SK-N-DZ (cell line): ENCODE results near the gene PACS2.
"Not testable (repeated sequence)": the region's sequence is repeated elsewhere in the genome, so short reads cannot be mapped to it uniquely, and the experiment has no call there.

Source experiments
- DNase-seq: peaks from one replicate; pipeline ENCODE4 v3.0.0-alpha.2; 2015; ENCODE audit warnings: low spot score

PACS2 gene

DNA sequence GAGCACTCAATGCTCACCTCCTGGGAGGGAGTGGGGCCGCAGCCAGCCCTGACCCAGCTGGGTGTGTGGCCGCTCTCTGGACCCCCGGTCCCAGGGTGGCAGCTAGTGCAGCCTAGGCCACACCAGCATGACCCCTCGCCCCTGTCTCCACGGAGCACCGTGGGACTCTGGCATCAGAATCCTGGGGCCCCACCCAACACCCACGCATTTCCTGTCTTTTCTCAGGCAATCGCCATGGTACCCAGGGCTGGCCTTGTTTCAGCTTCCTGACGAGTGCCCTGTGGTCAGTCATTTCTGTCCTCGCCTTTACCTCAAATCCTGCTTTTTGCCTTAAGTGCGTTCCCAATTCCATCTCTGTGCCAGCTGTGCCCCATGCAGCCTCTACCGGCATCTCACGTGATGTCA, 15.9 kb downstream of the PACS2 start:
- DNase-seq = no peak

DNA sequence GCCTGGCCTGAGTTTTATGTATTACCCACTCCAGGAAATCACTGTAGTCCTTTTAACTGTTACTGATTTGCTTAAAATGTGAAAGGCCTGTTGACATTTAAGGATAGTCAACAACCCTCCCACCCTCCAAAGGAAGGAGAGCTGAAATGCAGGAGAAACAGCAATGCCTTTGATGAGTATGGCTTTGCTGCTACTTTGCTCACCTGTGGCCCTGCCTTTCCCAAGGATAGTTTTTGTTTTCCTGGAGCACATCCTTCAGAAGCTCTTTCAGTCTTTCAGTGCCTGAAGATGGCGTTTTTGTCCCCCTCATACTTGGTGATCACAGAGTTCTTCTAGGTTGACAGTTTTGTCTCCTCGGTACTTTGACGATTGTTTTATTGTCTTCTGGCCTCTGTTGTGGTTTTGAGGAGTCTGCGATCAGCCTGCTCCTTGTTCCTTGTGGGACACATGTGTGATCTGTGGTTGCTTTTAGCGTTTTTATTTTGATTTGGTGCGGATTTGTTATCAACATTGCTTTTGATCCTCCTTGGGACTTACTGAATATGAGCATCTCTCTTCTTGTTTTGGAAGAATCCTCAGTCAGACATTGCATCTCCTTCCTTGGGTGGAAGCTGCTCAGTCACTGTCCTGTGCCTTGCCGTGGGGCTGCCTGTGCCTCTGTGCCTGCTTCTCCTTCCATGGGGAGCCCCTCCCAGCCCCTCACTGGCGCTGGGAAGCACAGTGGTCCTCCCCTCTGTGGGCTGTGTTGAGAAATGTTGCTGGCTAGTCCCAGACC, 17.2 kb downstream of the PACS2 start:
- DNase-seq = no peak

DNA sequence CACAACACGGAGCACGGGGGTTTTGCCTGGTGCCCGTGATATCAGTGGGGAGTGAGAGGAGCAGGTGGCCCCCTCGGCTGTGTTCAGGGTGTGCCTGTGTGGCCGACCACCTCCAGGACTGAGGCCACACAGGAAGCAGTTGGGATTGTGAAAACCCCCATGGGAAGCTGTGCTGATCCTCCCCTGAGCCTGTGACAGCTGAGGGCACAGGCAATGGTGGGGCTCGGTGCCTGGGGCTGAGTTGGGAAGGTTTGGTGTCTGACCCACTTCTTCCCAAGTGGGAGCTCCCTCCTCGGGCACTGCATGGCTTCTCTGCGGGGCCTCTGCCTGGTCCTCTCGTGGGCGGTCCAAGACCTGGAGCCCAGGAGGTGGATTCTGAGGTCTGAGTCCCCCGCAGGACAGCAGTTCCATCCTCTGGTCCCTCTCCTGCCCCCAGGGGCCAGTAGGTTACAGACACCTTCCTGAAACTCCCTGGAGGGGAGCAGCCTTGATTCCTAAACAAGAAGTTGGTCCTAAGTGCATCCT, 17.9 kb downstream of the PACS2 start:
- DNase-seq = no peak

DNA sequence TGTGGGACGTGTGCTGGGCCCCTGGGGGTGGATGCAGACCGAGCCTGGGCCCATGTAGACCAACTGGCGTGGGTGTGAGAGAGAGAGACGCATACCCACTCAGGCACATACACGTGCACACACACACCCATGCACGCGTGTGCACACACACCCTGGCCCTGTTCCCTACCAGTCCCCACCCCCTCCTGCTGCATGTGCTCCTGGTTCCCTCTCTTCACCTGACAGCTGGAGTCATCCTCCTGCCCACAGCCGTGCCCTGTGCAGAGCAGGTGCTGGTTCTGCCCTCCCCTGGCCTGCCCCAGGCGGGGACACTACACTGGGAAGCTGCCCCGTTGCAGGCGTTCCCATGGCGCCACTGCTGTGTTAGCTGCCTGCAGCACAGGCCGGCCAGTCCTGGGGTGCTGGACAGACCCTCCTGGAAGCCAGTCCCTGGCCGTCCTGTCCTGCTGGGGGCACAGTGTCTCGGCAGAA, 18.5 kb downstream of the PACS2 start:
- DNase-seq = no peak

DNA sequence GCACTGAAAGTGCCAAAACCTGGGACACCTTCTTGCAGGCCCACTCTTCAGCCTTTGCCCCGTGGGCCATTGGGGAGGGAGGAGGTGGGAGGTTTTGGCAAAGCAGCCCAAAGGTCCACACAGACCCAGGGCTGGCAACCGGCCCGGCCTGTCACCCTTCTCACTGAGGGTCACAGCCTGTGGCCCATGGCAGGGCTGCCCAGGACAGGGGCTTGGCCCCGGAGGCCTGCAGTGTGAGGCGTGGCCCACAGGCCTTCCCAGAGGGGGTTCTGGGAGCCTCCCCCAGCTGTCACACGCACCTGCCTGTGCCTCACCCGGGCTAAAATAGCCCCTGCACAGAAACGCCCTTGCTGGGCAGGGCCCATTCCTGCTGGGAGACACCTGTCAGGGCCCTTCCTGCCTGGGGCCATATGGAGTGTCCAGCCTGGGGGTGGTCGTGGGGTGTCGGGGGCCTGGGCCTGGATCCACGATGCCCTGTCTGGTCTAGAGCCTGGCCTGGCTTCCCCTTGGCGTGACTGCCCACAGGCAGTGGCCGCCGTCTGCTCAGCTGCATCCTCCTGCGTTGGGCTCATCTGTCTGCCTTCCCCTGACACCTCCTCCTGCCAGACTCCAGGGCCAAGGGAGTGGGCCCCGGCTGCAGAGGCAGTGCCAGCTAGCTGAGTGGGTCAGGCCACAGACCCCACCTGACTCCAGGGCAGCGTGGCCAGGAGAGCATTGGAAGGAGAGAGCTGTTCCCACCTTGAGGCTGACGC, 19.2 kb downstream of the PACS2 start:
- no peak for DNase-seq

DNA sequence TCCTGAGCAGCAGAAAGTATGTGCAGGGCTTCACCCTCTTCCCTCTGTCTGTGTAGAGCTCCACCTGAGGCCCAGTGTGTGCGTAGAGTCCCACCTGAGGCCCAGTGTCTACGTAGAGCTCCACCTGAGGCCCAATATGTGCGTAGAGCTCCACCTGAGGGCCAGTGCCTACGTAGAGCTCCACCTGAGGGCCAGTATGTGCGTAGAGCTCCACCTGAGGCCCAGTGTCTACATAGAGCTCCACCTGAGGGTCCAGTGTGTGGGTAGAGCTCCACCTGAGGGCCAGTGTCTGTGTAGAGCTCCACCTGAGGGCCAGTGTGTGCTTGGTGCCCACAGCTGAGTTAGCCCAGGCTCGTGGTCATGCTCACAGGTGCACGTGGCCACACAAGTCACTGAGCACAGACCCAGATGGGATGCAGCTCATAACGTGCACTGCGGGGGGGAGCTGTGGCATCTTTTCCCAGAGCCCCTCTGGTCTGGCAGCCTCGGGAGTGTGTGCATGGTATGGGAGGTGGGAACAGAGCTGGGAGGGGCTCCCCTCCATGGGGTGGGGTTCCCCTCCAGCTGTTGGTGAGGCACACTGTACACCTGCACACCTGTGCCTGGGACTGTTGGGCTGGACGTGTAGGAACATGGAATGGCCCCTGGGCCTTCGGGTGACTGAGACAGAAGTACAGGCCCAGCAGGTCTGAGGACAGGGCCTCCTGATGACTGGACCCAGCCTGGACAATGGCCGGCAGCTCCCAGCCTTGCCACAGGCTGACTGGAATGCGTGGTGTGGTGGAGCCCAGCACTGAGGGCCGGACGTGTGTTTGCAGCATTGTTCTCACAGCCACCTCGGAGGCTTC, 20.1 kb downstream of the PACS2 start:
- DNase-seq = no peak

DNA sequence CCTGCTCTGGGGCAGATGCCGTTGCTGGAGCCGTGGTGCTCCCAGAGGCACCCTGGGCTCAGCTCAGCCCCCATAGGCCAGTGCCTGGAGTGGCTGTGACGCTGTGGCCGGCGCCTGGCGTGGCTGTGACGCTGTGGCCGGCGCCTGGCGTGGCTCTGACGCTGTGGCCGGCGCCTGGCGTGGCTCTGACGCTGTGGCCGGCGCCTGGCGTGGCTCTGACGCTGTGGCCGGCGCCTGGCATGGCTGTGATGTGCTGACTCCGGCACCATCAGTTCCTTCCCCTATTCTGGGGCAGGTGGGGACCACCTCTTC, 20.6 kb downstream of the PACS2 start:
- not testable (repeated sequence) for DNase-seq

DNA sequence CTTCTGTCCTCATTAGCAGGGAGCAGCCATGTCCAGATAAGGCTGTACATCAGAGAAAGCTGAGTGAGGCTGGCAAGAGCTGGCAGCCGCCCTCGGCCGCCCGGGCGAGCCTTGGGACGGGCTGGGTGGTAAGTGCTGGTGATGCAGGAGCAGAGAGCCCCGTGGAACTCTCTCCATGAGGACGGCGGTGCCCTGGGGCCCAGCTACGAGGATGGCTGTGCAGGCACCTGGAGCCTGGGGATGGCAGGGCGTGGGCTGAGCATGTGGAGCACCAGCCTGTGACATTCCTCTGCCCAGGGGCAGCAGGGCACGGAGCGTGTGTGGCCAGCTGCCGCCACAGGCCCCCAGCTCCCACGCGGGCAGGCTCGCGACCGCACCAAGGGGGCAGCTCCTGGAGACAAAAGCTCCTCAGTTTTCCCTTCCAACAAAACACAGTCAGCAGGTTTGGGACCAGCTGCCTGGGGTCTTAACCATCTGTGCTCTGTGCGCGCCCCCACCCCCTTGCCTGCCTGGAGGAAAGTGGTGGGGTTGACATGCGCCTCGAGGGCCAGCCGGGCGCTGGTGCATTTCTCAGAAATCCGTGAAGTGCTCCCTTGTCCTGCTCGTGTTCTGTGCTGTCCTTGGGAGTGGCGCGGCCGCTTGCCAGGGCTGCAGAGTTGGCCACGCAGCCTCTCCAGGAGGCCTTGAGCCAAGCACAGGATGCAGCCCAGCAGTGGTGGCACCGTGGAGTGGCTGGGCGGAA, 21.4 kb downstream of the PACS2 start:
- no peak for DNase-seq

DNA sequence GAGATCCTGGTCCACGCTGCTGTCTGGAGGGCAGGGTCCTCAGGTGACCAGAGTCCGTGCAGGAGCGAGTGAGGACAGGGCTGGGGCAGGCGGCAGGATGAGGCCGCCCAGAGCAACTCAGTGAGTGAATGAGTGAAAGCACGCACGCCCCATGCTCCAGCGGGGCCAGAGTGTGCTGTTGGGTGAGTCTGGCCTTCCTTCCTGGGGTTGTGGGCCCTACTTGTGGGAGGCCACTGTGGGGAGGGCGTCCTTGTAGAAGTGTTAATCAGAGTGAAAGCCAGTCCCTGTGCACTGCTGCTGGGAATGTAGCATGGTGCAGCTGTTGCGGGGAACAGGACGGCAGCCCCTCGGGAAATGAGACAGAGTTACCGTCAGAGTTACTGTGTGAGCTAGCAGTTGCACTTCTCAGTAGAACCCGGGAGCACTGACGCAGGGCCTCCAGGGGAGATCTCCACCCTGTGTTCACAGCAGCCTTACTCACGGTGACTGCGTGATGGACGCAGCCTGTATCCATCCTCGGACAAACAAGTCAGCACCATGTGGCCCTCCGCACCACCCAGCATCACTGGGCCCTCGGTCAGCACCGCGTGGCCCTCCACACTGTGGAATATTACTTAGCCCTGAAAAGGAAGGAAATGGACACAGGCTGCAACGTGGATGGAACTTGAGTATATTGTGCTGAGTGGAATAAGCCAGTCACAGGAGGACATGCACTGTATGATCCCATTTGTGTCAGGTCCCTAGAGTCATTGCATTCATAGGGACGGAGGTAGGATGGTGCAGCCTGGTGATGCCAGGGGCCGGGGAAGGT, 22.1 kb downstream of the PACS2 start:
- DNase-seq = no peak

DNA sequence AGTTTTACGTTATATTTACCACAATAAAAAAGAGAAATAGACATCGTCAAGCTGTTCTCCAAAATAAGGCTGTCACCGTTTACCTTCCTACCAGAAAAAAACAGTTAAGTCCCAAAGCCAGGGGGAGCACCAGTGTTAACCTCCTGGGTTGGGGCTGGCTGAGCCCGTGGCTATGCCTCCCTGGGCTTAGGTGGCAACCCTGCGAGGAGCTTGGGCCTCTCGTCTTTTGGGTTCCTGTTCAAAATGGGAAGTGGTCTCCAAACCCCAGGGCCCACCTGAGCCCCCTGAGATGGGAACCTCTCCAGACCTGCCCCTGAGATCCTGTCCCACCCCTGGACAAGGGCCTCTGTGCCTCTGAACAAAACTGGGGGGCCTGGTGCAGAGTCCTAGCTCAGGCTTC, 22.9 kb downstream of the PACS2 start:
- DNase-seq = no peak

DNA sequence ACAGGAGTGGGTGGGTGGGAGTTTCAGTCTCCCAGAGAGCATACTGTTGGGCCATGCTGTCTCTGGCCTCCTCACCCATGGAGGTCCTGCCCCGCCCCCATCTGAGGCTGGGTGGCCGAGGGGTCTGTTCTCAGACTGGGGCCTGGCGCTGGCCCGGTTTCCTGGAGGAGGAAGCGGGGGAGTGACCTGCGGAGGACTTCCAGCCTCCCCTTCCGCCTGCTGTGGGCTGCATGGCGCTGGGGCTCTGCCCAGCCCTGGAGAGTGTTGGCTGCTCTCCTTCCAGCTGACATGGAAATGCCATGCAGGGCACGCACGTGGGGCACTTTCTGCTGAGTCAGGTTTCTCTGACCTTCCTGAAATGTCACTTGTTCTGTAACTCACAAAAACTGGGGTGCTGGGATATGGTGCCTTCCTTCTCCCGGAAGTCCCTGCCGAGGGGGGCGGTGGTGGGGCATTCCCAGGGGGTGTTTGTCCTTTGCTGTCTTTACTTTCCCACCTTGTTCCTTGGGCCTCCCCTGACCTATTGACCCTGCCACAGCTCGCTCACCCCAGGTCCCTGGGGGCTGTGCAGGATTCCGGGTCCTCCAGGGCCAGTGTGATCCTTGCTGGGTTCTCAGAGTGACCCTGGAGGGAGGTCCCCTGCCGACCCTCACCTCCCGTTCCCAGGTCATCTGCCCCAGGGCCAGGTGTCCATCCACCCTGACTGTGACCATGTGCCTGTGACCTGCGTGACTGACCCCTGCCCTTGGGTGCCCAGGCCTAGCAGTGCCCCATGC, 23.6 kb downstream of the PACS2 start:
- DNase-seq = no peak

DNA sequence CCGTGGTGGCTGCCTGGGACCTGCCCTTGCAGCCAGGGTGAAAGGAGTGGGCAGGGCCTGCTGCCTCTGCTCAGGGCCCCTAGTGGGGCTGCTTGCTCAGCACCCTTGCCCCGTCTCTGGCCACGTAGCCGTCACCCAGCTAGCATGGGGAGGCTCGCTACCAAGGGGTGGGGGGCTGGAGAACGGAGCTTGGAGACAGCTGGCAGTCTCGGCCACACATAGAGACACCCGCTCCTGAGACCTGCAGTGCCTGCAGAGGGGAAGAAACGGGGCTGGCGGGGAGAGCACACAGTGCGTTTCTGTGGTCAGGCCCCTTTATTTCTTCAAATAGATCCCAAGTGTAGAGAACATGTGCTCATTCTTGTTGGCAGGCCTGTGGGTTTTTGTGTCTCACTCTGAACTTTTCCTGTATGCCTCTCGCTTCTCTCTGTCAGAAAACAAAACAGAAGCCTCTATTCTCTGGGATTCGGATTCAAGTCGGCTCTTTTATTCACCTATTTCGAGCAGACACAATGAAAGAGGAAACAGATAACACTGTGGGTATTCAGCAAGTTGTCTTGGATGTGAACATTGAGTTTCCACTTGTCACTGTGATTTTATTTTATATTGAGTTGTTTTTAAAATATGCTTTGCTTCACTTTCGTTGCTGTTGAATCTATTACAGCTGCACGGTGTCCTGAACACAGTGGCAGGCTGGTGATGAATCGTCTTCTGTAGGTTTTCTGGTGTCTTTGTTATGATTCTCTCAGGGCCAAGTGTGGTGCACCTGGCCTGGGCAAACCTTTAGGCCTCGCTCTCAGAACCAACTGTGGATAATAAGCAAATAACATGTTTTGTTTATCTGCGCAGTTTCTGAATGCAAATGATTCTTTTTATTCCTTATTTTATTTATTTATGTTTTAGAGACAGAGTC, 26.5 kb downstream of the PACS2 start:
- DNase-seq = no peak

DNA sequence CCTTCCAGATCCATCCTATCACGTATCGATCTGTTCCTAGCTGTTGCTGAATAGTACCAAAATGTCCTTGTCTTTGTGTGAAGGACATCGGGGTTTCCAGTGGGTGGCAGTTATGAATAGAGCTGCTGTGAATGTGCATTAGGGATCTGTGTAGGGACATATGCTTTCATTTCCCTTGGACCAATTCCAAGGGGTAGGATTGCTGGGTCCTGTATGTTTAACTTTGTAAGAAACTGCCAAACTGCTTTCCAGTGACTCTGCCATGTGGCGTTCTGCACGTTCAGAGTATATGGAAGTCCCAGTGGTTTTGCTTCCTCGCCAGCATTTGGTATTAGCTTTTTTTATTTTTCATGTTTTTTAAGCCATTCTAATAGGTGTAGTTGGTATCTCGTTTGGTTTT, 28.6 kb downstream of the PACS2 start:
- DNase-seq = no peak

DNA sequence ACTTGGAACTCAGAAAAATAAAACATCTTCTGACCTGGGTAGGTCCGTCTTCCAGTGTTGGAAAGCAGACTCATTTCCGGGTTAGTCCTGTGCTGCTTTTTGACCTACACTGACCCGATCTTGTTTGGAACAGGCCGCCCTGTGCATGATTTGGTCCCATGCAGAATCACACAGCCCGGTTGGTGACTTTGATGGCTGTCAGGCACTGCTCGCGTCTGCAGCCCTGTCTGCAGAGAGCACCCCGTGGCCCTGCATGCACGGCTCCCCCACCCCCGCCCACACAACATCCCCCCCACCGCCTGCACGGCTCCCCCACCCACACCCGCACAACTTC, 31.6 kb downstream of the PACS2 start:
- no peak for DNase-seq

DNA sequence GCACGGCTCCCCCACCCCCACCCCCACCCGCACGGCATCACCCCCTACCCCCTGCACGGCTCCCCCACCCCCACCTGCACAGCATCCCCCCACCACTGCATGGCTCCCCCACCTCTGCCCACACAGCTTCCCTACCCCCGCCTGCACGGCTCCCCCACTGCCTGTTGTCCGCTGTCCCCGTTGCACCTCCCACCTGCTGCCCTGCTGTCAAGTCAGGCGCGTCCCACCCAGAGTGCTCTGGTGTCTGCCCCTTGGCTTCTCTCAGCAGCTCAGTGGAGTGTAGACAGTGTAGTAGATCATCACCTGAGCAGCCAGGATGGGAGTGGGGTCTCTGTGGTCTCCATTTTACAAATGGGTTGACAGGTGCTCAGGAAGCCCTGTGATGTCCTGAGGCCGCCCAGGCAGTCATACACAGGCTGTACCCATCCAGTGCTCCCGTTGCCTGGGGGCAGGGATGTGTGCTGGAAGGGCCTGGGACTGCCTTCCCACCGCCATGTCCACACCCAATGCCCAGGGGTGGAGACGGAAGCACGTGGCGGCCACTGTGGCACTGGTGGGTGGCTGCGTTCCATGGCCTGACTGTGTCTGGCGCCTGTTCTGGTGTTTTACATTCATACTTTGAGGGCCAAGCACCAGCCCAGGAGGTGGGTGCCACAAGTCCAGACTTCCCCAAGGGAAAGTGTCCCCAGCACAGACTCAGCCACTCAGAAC, 32.5 kb downstream of the PACS2 start:
- no peak for DNase-seq

DNA sequence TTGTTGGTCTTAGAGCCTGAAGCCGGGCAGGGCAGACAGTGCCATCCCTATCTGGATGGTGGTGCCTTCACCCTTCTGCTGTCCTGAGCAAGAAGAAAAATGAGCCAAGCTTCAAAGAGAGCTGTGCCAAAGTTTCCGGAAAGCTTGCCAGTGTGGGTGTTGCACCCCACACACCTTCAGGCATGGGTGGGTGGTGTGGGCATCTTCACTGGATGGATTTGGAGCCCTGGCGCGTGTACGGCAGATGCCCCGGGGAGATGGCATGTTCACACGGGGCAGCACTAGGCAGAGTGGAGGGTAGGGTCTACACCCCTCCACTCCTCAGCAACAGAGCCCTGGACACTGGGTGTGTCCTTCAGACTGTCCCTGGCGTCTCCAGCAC, 33.0 kb downstream of the PACS2 start:
- DNase-seq = no peak

DNA sequence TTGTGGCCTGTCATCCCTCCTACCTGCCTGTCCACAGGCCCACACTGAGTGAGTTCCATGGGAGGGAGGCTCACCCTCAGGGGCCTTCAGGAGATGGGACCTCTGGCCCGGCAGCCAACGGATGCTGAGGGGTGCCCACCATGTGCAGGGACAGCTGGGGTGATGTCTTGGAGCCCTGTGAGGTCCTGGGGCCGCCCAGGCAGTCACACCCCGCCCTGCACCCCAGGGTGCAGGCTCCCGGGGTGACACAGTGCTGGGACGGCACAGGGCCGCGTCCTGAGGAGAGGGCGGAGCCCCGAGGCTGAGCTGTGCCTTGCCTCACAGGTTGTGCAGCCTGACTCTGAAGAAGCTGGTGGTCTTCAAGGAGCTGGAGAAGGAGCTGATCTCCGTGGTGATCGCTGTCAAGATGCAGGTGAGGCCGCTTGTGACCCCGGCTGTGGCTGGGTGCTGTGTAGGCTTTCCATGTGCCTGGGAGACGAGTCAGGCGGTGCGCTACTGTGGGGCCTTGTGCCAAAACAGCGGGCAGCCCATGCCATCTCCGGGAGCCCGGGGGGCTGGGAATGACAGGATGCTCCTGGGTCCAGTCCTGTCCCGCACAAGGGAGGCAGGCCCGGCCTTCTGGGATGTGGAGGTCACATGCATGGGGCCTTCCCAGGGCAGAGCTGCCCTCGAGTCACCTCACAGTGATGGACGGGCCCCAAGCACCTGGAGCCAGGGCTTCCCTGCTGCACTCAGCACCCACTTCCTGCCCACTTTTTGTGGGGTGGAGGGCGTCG, 33.8 kb downstream of the PACS2 start:
- no peak for DNase-seq
